OCI-LY7 (cell line): ENCODE measurements around the gene ZSCAN23.

Source experiments
- EZH2phosphoT487 ChIP-seq: fragments of 200-600 bp; sonication (generic); IDR thresholded peaks from 2 replicates; pipeline ENCODE4 v1.6.1; 2018; ENCODE audit warnings: low read depth, borderline replicate concordance, mild to moderate bottlenecking, mixed run types, antibody characterized with exemption, low read length, moderate library complexity, mixed read lengths
- TF ChIP-seq, protein P1 (sequence below): fragments of 200-600 bp; sonication (generic); conservative IDR thresholded peaks from 2 replicates; pipeline ENCODE4 v1.5.1; 2014; ENCODE audit warnings: mild to moderate bottlenecking, antibody characterized with exemption, low read length, moderate library complexity, mixed read lengths

- TF ChIP-seq, protein P1, sequence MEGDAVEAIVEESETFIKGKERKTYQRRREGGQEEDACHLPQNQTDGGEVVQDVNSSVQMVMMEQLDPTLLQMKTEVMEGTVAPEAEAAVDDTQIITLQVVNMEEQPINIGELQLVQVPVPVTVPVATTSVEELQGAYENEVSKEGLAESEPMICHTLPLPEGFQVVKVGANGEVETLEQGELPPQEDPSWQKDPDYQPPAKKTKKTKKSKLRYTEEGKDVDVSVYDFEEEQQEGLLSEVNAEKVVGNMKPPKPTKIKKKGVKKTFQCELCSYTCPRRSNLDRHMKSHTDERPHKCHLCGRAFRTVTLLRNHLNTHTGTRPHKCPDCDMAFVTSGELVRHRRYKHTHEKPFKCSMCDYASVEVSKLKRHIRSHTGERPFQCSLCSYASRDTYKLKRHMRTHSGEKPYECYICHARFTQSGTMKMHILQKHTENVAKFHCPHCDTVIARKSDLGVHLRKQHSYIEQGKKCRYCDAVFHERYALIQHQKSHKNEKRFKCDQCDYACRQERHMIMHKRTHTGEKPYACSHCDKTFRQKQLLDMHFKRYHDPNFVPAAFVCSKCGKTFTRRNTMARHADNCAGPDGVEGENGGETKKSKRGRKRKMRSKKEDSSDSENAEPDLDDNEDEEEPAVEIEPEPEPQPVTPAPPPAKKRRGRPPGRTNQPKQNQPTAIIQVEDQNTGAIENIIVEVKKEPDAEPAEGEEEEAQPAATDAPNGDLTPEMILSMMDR, result peak; percentile 47
- TF ChIP-seq EZH2phosphoT487, result no peak
Observed at GRCh38 chr6:28433119-28433518, 10.2 kb downstream of the ZSCAN23 start.
